Psoas muscle (tissue), 8 donors: ENCODE data around the gene CUL9. TPM values are rescaled to one million over a fixed set of nuclear protein-coding genes. Genes with fewer than 3 reads are reported as not detected.
A peak's percentile ranks its signal among the peaks of the same experiment; 100 is the strongest.

ENCODE experiments used
- ATAC-seq, 4 donors: fragments of 200-7000 bp; cut with Tn5 transposase; one replicate each; pipeline ENCODE4 v1.9.1; 2020; ENCODE audit warnings: moderate library complexity in 3 of 4, mild to moderate bottlenecking in 2 of 4
- DNase-seq, 2 donors: peaks; one replicate each; pipeline ENCODE4 v3.0.0-alpha.2; 2020
- H3K27ac ChIP-seq: fragments of 200-600 bp; one replicate; pipeline ENCODE4 v1.8.0; 2022
- H3K27me3 ChIP-seq, 3 donors: fragments of 200-600 bp in 1 of 3; one replicate each; pipeline versions ENCODE4 v1.6.1 to v1.8.0; 2013 to 2022; ENCODE audit warnings: low read length in 2 of 3, mild to moderate bottlenecking in 2 of 3, moderate library complexity in 1 of 3; ENCODE audit not compliant: insufficient read depth in 3 of 3
- H3K36me3 ChIP-seq, 2 donors: fragments of 200-600 bp in 1 of 2; one replicate each; pipeline versions ENCODE4 v1.6.1 to v1.8.0; 2013 to 2022; ENCODE audit warnings: low read depth in 1 of 2, mild to moderate bottlenecking in 1 of 2, moderate library complexity in 1 of 2; ENCODE audit not compliant: insufficient read depth in 1 of 2
- H3K4me1 ChIP-seq: fragments of 200-600 bp; one replicate; pipeline ENCODE4 v1.8.0; 2022
- H3K4me3 ChIP-seq: fragments of 200-600 bp; one replicate; pipeline ENCODE4 v1.8.0; 2022; ENCODE audit warnings: mild to moderate bottlenecking
- H3K9me3 ChIP-seq: fragments of 200-600 bp; one replicate; pipeline ENCODE4 v1.8.0; 2022
- WGBS, 3 donors: extraction: QIAGEN DNeasy Blood & Tissue Kit; methylation state at CpG; one replicate each; pipeline versions ENCODE4 v1.1.6 to v1.1.7; 2013; 5-methylcytosine and 5-hydroxymethylcytosine counted together
- intact Hi-C, 2 donors: fragments of 100-400 bp; cut with DNase I; formaldehyde crosslinking; loops; one replicate each; pipeline versions ENCODE4 v1.11.0 to v1.14.2; 2022
- polyA plus RNA-seq, 3 donors: library from polyadenylated mRNA; stranded (reverse); fragments of 200-250 nt; gene quantifications; one replicate each; pipeline ENCODE4 v1.2.3, GENCODE V29; 2013
- total RNA-seq, 4 donors: library from RNA; stranded (reverse); fragmentation: NEBNext Ultra II Directional in 2 of 4; extraction: Animal tissue kit (Norgen Biotek cat#: 25700) in 2 of 4; gene quantifications; one replicate each; pipeline versions ENCODE4 v1.2.1 to v1.2.4, GENCODE V29; 2021 to 2023
- TF ChIP-seq, protein P1 (sequence below): fragments of 200-600 bp; IDR thresholded peaks from one replicate; pipeline ENCODE4 v1.8.0; 2022; ENCODE audit warnings: antibody characterized with exemption
- donor health status: healthy with polysubstance abuse.
- donor health status: DM: no; HTN: no; CAD: no; lungs with moderate emphysema.
- donor health status: Bipolar disorder and iron deficiency.
- donor health status: healthy.
- donor health status: DM: yes; HTN: yes; CAD: no.
- donor health status: DM: no; HTN: no; CAD: no.
- donor health status: DM: no; HTN: no; CAD: no.
- donor health status: DM: yes; HTN: yes; CAD: no.

Gene CUL9
- total and polyA plus RNA-seq, 7 donors, result 6.3 to 10.9 (median 10.7) TPM

DNA sequence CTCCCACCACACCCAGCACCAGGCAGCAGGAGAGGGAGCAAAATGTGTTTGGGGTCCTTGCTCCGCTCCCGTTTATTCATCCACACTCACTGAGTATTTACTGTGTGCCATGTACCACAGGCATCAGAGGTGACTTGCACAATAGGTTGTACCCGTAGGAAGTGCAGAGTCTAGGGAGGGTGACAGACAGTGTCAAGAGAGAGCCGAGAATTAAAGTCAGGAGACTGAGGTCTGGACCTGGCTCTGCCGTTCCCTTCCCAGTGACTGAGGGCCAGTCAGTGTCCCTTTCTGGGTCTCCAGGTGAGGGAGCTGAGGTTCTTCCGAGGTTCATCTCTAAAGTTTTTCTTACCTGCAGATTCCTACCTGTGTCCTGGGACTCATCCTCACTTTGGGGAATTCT lies 83.6 kb downstream of the CUL9 start:
- H3K4me3 ChIP-seq, result no peak overlapping the region
- WGBS, 3 donors, result 85 to 90% (median 87%) methylated on average over 6 of the region's 6 CpGs
- H3K36me3 ChIP-seq, result no peaks in the 10 kb centered on the region
- DNase-seq (no peak), ATAC-seq (no peak)
- H3K9me3 ChIP-seq, result no peaks in the 10 kb centered on the region
- TF ChIP-seq, protein P1, sequence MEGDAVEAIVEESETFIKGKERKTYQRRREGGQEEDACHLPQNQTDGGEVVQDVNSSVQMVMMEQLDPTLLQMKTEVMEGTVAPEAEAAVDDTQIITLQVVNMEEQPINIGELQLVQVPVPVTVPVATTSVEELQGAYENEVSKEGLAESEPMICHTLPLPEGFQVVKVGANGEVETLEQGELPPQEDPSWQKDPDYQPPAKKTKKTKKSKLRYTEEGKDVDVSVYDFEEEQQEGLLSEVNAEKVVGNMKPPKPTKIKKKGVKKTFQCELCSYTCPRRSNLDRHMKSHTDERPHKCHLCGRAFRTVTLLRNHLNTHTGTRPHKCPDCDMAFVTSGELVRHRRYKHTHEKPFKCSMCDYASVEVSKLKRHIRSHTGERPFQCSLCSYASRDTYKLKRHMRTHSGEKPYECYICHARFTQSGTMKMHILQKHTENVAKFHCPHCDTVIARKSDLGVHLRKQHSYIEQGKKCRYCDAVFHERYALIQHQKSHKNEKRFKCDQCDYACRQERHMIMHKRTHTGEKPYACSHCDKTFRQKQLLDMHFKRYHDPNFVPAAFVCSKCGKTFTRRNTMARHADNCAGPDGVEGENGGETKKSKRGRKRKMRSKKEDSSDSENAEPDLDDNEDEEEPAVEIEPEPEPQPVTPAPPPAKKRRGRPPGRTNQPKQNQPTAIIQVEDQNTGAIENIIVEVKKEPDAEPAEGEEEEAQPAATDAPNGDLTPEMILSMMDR, result no peak
- H3K27ac ChIP-seq, result no peak overlapping the region
- intact Hi-C loops, result loop anchor here in 1 of 2 donors (5.0 kb wide), 1 partner anchor 67 kb away; no protein-coding TSS in a partner anchor
- peaks cover 5% of the 10 kb centered on the region for H3K4me1 ChIP-seq
- peaks cover 0 to 6% (median 0%) of the 10 kb centered on the region in 3 donors for H3K27me3 ChIP-seq

DNA sequence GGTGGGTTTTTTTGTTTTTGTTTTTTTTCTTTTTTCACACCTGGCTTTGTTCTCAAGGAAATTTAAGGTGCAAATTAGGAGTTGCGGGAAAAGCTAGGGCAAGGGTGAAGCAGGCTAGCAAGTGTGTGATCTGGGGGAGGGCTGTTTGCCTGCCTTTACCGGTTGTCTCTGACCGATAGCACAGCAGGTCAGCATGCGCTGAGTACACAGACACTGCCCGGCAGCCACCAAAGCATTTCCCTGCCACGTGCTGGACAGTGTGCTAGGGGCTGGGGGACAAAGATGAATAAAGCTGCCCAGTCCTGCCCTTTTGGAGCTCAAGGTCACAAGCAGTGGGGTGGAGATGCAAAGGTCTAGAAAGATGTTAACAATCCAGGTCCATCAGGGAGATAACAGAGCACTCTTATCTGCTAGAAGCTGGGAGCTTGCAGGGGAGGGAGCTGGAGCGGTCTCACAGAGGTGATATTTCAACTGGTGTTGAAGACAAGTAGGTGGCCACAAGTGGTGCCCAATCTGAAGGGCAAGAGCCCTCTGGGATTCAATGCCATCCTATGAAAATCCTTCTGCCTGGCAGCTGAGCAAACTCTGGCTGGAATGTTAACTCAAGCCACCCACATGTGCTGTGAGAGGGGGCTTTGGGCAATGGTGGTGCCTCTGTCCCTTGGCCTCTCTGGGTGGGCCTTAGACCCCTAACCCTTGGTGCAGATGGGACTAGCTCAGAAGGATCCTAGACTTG lies 85.8 kb downstream of the CUL9 start:
- DNase-seq, result no peak
- intact Hi-C loops, result loop anchor here in 1 of 2 donors (5.0 kb wide), 1 partner anchor 65 kb away; no protein-coding TSS in a partner anchor
- Histone ChIP-seq H3K27ac (no peak overlapping the region), H3K9me3 (no peaks in the 10 kb centered on the region), H3K4me1 (peaks cover 5% of the 10 kb centered on the region), H3K27me3 (peaks cover 0 to 13% (median 4%) of the 10 kb centered on the region in 3 donors), H3K36me3 (no peaks in the 10 kb centered on the region), H3K4me3 (no peak overlapping the region)
- ATAC-seq, result no peak
- TF ChIP-seq, protein P1, result no peak
- WGBS, 3 donors, result 77 to 82% (median 81%) methylated on average over 7 of the region's 7 CpGs

- no peak for DNase-seq
- WGBS, 3 donors, result 57 to 68% (median 65%) methylated on average over 3 of the region's 3 CpGs
- intact Hi-C loops, result loop anchor here in 1 of 2 donors (5.0 kb wide), 1 partner anchor 64 kb away; no protein-coding TSS in a partner anchor
- ATAC-seq, result no peak
- no peaks in the 10 kb centered on the region for H3K9me3 ChIP-seq
- no peak overlapping the region for H3K27ac ChIP-seq
- TF ChIP-seq, protein P1, result no peak
- no peak overlapping the region for H3K4me3 ChIP-seq
- H3K4me1 ChIP-seq, result peaks cover 5% of the 10 kb centered on the region
- H3K27me3 ChIP-seq, result peaks cover 0 to 18% (median 4%) of the 10 kb centered on the region in 3 donors
- no peaks in the 10 kb centered on the region for H3K36me3 ChIP-seq
These were observed 86.3 kb downstream of the CUL9 start for GRCh38 chr6:43268355-43268700.

DNA sequence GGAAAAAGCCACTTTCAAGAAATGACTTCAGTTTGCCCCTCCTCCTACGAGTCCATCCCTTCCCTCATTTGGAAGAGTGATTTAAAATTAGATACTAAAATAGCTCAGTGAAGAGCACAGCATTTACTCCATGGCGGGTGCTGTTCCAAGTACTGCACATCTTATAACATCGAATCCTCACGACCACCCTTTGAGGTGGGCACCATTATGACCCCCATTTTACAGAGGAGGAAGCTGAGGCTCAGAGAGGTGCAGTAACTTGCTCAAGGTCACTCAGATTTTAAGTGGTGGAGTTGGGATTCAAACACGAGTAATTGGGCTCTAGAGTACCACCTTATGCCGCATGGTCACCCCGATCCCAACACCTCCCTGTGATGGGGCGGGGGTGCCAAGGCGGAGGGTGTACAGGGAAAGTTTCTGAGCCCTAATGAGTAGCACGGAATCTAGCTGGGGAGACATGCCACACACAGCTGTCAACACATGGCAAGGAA lies 86.8 kb downstream of the CUL9 start:
- 62 to 68% (median 64%) methylated on average over 10 of the region's 10 CpGs for WGBS, 3 donors
- ATAC-seq (no peak), DNase-seq (no peak)
- H3K4me1 ChIP-seq, result peaks cover 5% of the 10 kb centered on the region
- no peaks in the 10 kb centered on the region for H3K9me3 ChIP-seq
- no peak overlapping the region for H3K27ac ChIP-seq
- TF ChIP-seq, protein P1, result no peak
- peaks cover 0 to 19% (median 4%) of the 10 kb centered on the region in 3 donors for H3K27me3 ChIP-seq
- peak overlapping the region; percentile 56 for H3K4me3 ChIP-seq
- no peaks in the 10 kb centered on the region for H3K36me3 ChIP-seq
- intact Hi-C loops, result loop anchor here in 1 of 2 donors (5.0 kb wide), 1 partner anchor 63 kb away; no protein-coding TSS in a partner anchor
